HG03159 (cell line): ENCODE measurements around the gene WWOX.
"Not testable (repeated sequence)": the region's sequence is repeated elsewhere in the genome, so short reads cannot be mapped to it uniquely, and the experiment has no call there.

Experiments
- ATAC-seq: cut with Tn5 transposase; IDR thresholded peaks from one replicate; pipeline ENCODE4 v1.9.1; 2021; ENCODE audit warnings: mild to moderate bottlenecking, moderate library complexity; ENCODE audit not compliant: unreplicated experiment

Gene WWOX

GRCh38 chr16:78593352-78593751 lies 493.9 kb downstream of the WWOX start:
- no peak for ATAC-seq

- ATAC-seq: no peak
These were observed 494.7 kb downstream of the WWOX start for GRCh38 chr16:78594191-78594590.

GRCh38 chr16:78596348-78596995 lies 497.0 kb downstream of the WWOX start:
- no peak for ATAC-seq

GRCh38 chr16:78596996-78597422 lies 497.6 kb downstream of the WWOX start:
- no peak for ATAC-seq

- no peak for ATAC-seq
These were observed 498.5 kb downstream of the WWOX start for GRCh38 chr16:78597809-78598570.

- ATAC-seq: no peak
These were observed 499.8 kb downstream of the WWOX start for GRCh38 chr16:78599271-78599670.

GRCh38 chr16:78604423-78605062 lies 505.1 kb downstream of the WWOX start:
- not testable (repeated sequence) for ATAC-seq

GRCh38 chr16:78605548-78606101 lies 506.2 kb downstream of the WWOX start:
- ATAC-seq: no peak

- ATAC-seq: no peak
These were observed 507.1 kb downstream of the WWOX start for GRCh38 chr16:78606545-78606944.

GRCh38 chr16:78607022-78607421 lies 507.6 kb downstream of the WWOX start:
- no peak for ATAC-seq

- no peak for ATAC-seq
These were observed 508.0 kb downstream of the WWOX start for GRCh38 chr16:78607465-78607864.

GRCh38 chr16:78608305-78608776 lies 508.9 kb downstream of the WWOX start:
- ATAC-seq: no peak

- ATAC-seq: no peak
These were observed 510.2 kb downstream of the WWOX start for GRCh38 chr16:78609402-78610274.

GRCh38 chr16:78611318-78611717 lies 511.9 kb downstream of the WWOX start:
- ATAC-seq: no peak

GRCh38 chr16:78619811-78620210 lies 520.4 kb downstream of the WWOX start:
- ATAC-seq: no peak

GRCh38 chr16:78620291-78620690 lies 520.8 kb downstream of the WWOX start:
- ATAC-seq: no peak

- no peak for ATAC-seq
These were observed 524.3 kb downstream of the WWOX start for GRCh38 chr16:78623796-78624195.

- ATAC-seq: no peak
These were observed 524.9 kb downstream of the WWOX start for GRCh38 chr16:78624366-78624765.

GRCh38 chr16:78628461-78629045 lies 529.1 kb downstream of the WWOX start:
- no peak for ATAC-seq

- ATAC-seq: no peak
These were observed 529.7 kb downstream of the WWOX start for GRCh38 chr16:78629173-78629572.
